HG02610 (cell line): Measurements from ENCODE around the gene RAMACL.
A peak's percentile ranks its signal among the peaks of the same experiment; 100 is the strongest.

Experiments
- ATAC-seq: cut with Tn5 transposase; IDR thresholded peaks from one replicate; pipeline ENCODE4 v1.9.1; 2021; ENCODE audit warnings: mild to moderate bottlenecking, moderate library complexity; ENCODE audit not compliant: unreplicated experiment

The RAMACL gene

GRCh38 chr6:166559662-166560061 lies 26.8 kb downstream of the RAMACL start:
- no peak for ATAC-seq

GRCh38 chr6:166559211-166559610 lies 27.3 kb downstream of the RAMACL start:
- no peak for ATAC-seq

GRCh38 chr6:166558156-166559005 lies 28.1 kb downstream of the RAMACL start:
- ATAC-seq: no peak

GRCh38 chr6:166556863-166557322 lies 29.6 kb downstream of the RAMACL start:
- ATAC-seq: no peak

GRCh38 chr6:166556336-166556735 lies 30.1 kb downstream of the RAMACL start:
- no peak for ATAC-seq

GRCh38 chr6:166555086-166555485 lies 31.4 kb downstream of the RAMACL start:
- no peak for ATAC-seq

- ATAC-seq: no peak
Observed at GRCh38 chr6:166554316-166554715, 32.2 kb downstream of the RAMACL start.

GRCh38 chr6:166553563-166554271 lies 32.8 kb downstream of the RAMACL start:
- no peak for ATAC-seq

GRCh38 chr6:166552600-166552999 lies 33.9 kb downstream of the RAMACL start:
- no peak for ATAC-seq

GRCh38 chr6:166551754-166552495 lies 34.6 kb downstream of the RAMACL start:
- ATAC-seq: no peak

GRCh38 chr6:166546653-166547052 lies 39.8 kb downstream of the RAMACL start:
- ATAC-seq: no peak

- ATAC-seq: no peak
Observed at GRCh38 chr6:166545156-166546034, 41.1 kb downstream of the RAMACL start.

GRCh38 chr6:166544296-166544605 lies 42.2 kb downstream of the RAMACL start:
- no peak for ATAC-seq

- no peak for ATAC-seq
Observed at GRCh38 chr6:166543603-166544295, 42.7 kb downstream of the RAMACL start.

- no peak for ATAC-seq
Observed at GRCh38 chr6:166542580-166542912, 43.9 kb downstream of the RAMACL start.

- no peak for ATAC-seq
Observed at GRCh38 chr6:166541876-166542579, 44.5 kb downstream of the RAMACL start.

GRCh38 chr6:166541366-166541765 lies 45.1 kb downstream of the RAMACL start:
- ATAC-seq: no peak

- ATAC-seq: peak; percentile 43
Observed at GRCh38 chr6:166540631-166541331, 45.7 kb downstream of the RAMACL start.

GRCh38 chr6:166539543-166539942 lies 46.9 kb downstream of the RAMACL start:
- no peak for ATAC-seq
